ENCODE measurements around the gene ZNF296.

The ZNF296 gene

DNA sequence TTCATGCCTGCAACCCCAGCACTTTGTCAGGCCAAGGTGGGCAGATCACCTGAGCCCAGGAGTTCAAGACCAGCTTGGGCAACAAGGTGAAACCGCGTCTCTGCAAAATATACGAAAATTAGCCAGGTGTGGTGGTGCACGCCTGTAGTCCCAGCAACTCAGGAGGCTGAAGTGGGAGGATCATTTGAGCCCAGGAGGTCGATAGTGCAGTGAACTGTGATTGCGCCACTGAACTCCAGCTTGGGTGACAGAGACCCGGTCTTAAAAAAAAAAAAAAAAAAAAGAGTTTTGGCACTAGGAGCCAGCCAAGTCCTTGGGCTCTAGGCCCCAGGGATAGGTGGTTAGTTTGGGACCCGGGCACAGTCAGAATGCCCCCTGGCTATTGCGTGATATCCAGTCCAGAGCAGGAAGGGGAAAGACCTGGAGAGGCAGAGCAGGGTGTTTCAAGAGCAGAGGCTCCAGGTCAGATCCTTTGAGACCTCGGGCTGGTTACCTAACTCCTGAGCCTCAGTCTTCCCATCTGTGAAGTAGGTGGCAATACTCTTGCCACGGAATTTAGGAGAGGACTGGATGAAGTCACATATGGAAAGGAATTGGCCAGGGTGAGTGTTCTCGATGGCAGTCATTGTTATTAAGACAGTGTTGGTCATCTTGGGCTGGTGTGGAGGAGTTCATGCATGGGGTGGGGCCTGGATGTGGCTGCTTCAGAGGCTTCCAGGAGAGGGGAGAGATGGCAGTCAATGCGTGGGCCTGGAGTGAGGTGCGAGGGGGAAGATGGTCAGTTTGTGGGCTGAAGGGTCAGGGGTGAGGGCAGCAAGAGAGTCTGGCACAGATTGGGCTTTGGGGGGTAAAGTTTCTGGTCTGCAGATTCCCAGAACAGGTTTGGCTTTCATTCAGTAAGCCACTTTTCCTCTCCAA, 19.5 kb upstream of the ZNF296 start:
- Histone ChIP-seq H3K9ac (ENCODE audit: low read length) (no peak overlapping the region), H3K4me1 (ENCODE audit: control insufficient read depth, insufficient read depth, low read length) (peaks cover 48% of the 10 kb centered on the region), H3K36me3 (ENCODE audit: control insufficient read depth, insufficient read depth, low read length) (peaks cover 6% of the 10 kb centered on the region; the same call in 1 of the 2 replicates), H3K27ac (ENCODE audit: low read depth, low read length) (no peak overlapping the region), H3K4me3 (ENCODE audit: low read depth, low read length) (no peak overlapping the region), H3K27me3 (ENCODE audit: control insufficient read depth, insufficient read depth, low read length) (no peaks in the 10 kb centered on the region), H3K9me3 (ENCODE audit: control insufficient read depth, insufficient read depth, low read depth, low read length) (no peaks in the 10 kb centered on the region)

DNA sequence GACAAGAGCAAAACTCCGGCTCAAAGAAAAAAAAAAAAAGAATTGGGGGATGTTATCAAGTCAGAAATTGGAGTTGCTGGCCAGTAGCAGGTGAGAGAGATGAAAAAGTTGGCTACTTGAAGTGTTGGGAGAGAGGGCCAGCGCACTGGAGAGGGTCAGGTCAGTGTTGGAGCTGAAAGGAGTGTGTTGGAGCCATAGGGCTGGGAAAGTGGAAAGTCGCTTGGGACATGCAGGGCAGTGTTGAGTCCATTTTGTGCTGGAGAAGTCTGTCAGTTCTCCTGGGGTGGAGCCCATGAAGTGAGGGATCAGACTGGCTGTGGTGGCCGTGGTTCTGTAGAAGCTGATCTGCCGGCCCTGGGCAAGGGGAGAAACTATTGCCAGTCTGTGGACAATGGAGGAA, 18.4 kb upstream of the ZNF296 start:
- Histone ChIP-seq H3K4me1 (ENCODE audit: control insufficient read depth, insufficient read depth, low read length) (peaks cover 49% of the 10 kb centered on the region), H3K36me3 (ENCODE audit: control insufficient read depth, insufficient read depth, low read length) (peaks cover 16% of the 10 kb centered on the region)

DNA sequence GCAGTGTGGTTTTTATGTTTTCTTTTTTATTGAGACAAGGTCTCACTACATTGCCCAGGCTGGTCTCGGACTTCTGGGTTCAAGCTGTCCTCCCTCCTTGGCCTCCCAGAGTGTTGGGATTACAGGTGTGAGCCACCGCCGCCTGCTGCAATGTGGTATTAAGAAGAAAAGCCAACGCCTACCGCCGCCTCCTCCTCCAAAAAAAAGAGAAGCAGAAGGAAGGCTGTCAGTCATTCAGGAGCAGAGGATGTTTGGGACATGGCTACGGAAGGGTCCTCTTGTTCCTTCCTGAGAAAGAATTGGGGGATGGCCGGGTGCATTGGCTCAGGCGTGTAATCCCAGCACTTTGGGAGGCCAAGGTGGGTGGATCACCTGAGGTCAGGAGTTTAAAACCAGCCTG, 17.9 kb upstream of the ZNF296 start:
- Histone ChIP-seq H3K36me3 (ENCODE audit: control insufficient read depth, insufficient read depth, low read length) (peaks cover 14% of the 10 kb centered on the region), H3K9ac (ENCODE audit: low read length) (peak overlapping the region; percentile 98), H3K27ac (ENCODE audit: low read depth, low read length) (no peak overlapping the region), H3K4me3 (ENCODE audit: low read depth, low read length) (peak overlapping the region; percentile 87), H3K9me3 (ENCODE audit: control insufficient read depth, insufficient read depth, low read depth, low read length) (no peaks in the 10 kb centered on the region), H3K4me1 (ENCODE audit: control insufficient read depth, insufficient read depth, low read length) (peaks cover 45% of the 10 kb centered on the region), H3K27me3 (ENCODE audit: control insufficient read depth, insufficient read depth, low read length) (no peaks in the 10 kb centered on the region)

More for the DNA sequence above, 18.4 kb upstream of the ZNF296 start:
- Histone ChIP-seq H3K27me3 (ENCODE audit: control insufficient read depth, insufficient read depth, low read length) (no peaks in the 10 kb centered on the region), H3K27ac (ENCODE audit: low read depth, low read length) (no peak overlapping the region), H3K9me3 (ENCODE audit: control insufficient read depth, insufficient read depth, low read depth, low read length) (no peaks in the 10 kb centered on the region), H3K9ac (ENCODE audit: low read length) (no peak overlapping the region), H3K4me3 (ENCODE audit: low read depth, low read length) (0 out of 2 replicates have a peak overlapping the region, but pooled peaks have one; percentile 18)

DNA sequence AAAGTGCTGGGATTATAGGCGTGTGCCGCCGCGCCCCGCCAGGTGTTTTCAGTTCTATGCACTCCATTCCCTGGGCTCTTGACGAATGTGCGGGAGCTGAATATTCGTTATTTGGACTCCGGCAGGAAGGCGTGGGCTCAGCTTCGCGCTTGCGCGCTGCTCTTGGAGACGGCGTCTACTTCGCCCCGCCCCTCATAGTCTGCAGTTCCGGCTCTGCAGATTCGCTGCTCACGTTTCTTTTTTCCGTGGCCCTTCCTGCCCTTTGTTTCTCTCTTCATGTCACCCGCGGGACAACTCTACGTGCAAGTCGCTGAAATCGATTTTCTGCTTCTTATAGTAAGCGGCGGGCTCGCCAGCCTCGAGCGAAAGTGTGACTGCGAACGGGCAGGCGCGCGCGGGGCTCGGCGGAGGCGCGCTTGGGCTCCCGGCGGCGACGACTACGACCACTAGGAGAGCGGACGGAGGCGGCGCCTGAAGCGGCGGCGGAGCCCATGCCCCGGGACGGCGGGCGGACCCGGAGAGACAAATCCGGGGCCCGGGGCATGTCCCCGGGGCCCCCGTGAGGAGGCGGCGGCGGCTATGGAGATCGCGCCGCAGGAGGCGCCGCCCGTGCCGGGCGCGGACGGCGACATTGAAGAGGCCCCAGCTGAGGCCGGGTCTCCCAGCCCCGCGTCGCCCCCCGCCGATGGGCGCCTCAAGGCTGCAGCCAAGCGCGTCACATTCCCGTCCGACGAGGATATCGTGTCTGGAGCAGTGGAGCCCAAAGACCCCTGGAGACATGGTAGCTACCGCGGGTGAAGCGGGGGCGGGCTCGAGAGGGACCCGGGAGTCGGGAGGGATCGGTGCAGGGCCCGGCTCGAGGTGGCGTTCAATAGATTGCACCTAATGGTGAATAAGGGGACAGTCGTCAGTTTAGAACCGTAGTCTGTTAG, 16.7 kb upstream of the ZNF296 start, which contains the start of gene PPP1R37:
Gene PPP1R37 (plus strand): TSS at position 433 of the 932 bp plus-strand sequence. CDS start 147 bp downstream, at position 580.
- peak within 1 kb of the TSS; percentile 87 for H3K4me3 ChIP-seq (ENCODE audit: low read depth, low read length)

DNA sequence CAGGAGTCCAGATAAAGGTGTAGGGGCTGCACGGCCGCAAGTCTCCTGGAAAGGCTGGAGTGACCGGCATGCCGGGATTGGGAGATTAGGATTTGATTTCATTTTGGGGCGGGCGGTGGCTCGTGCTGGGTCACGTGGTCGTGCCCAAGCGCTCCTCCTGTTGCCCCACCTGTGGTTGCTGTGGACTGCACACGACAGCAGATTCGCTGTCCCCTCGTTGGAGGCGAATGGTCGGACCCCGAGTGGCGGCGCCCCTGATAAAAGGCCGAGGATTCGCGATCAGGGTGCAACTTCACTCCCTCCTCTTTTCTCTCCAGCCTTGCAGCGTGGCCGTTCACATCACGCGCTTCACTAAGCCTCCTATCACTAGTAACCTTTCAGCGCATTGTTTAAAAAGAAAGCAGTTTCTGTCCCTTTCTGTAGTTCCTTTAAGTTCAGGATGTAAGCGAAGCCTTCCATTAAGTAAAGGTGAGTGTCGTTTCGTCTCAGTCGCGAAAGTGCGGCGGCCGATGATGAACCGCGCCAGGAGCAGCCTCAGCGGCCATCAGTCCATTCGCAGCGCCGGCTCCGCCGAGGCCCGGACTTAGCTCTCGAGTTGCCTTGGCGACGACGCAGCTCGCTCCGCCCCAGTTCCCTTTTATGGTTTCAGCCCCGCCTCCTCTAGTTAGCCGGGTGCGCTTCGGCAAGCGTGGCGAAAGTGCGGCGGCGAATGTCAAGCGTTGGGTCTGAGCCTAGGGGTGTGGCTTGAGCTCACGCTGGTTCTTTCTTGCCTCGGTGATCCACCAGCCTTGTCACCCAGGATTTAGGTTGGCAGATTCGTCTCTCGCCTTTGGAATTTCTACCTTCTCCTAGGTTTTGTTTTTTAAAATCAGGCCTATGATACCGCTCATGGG, 15.0 kb upstream of the ZNF296 start:
- Histone ChIP-seq H3K27me3 (ENCODE audit: control insufficient read depth, insufficient read depth, low read length) (no peaks in the 10 kb centered on the region), H3K27ac (ENCODE audit: low read depth, low read length) (peak overlapping the region; percentile 62), H3K4me1 (ENCODE audit: control insufficient read depth, insufficient read depth, low read length) (peaks cover 20% of the 10 kb centered on the region), H3K9ac (ENCODE audit: low read length) (peak overlapping the region; percentile 98), H3K4me3 (ENCODE audit: low read depth, low read length) (peak overlapping the region; percentile 87), H3K9me3 (ENCODE audit: control insufficient read depth, insufficient read depth, low read depth, low read length) (no peaks in the 10 kb centered on the region), H3K36me3 (ENCODE audit: control insufficient read depth, insufficient read depth, low read length) (peaks cover 25% of the 10 kb centered on the region)

More for the DNA sequence above, 16.7 kb upstream of the ZNF296 start, which contains the start of gene PPP1R37:
- Histone ChIP-seq H3K36me3 (ENCODE audit: control insufficient read depth, insufficient read depth, low read length) (peaks cover 16% of the 10 kb centered on the region), H3K27me3 (ENCODE audit: control insufficient read depth, insufficient read depth, low read length) (no peaks in the 10 kb centered on the region), H3K27ac (ENCODE audit: low read depth, low read length) (peak within 1 kb of the TSS; percentile 100), H3K9ac (ENCODE audit: low read length) (peak within 1 kb of the TSS; percentile 98), H3K9me3 (ENCODE audit: control insufficient read depth, insufficient read depth, low read depth, low read length) (no peaks in the 10 kb centered on the region), H3K4me1 (ENCODE audit: control insufficient read depth, insufficient read depth, low read length) (peaks cover 34% of the 10 kb centered on the region)

DNA sequence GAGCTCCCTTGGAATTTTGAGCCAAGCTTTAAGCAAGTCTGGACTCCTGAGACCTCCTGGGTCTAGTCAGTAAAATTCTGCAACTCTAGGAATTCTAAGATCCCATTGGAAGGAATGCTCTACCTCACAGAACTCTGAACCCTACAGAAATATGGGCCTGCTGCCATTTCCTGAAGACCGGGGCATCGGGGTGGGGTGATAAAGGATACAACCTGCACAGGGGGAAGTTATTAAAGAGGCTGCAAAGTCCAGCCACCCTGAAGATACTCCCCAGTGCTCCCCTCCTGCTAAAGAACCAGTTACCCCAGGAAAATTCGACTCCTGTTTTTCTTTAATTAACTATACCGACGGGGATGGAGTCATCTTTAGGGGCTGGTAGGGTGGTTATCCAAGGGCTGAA, 14.3 kb upstream of the ZNF296 start:
- no peaks in the 10 kb centered on the region for H3K27me3 ChIP-seq (ENCODE audit: control insufficient read depth, insufficient read depth, low read length)
- peaks cover 27% of the 10 kb centered on the region for H3K36me3 ChIP-seq (ENCODE audit: control insufficient read depth, insufficient read depth, low read length)
- peaks cover 20% of the 10 kb centered on the region for H3K4me1 ChIP-seq (ENCODE audit: control insufficient read depth, insufficient read depth, low read length)
- peak overlapping the region; percentile 61 for H3K4me3 ChIP-seq (ENCODE audit: low read depth, low read length)
- H3K9me3 ChIP-seq (ENCODE audit: control insufficient read depth, insufficient read depth, low read depth, low read length), result no peaks in the 10 kb centered on the region
- peak overlapping the region; percentile 78 for H3K9ac ChIP-seq (ENCODE audit: low read length)
- H3K27ac ChIP-seq (ENCODE audit: low read depth, low read length), result peak overlapping the region; percentile 55; the same call in 1 of the 2 replicates

DNA sequence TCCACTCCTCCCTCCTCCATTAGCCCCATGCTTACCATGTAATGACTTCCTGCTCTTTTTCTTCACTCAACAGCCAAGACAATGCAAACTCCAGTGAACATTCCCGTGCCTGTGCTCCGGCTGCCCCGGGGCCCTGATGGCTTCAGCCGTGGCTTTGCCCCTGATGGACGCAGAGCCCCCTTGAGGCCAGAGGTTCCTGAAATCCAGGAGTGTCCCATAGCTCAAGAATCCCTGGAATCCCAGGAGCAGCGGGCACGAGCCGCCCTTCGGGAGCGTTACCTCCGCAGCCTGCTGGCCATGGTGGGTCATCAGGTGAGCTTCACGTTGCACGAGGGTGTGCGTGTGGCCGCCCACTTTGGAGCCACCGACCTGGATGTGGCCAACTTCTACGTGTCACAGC, 13.8 kb upstream of the ZNF296 start:
- Histone ChIP-seq H3K4me1 (ENCODE audit: control insufficient read depth, insufficient read depth, low read length) (peaks cover 20% of the 10 kb centered on the region), H3K4me3 (ENCODE audit: low read depth, low read length) (no peak overlapping the region), H3K27ac (ENCODE audit: low read depth, low read length) (no peak overlapping the region), H3K36me3 (ENCODE audit: control insufficient read depth, insufficient read depth, low read length) (peaks cover 31% of the 10 kb centered on the region), H3K27me3 (ENCODE audit: control insufficient read depth, insufficient read depth, low read length) (no peaks in the 10 kb centered on the region), H3K9me3 (ENCODE audit: control insufficient read depth, insufficient read depth, low read depth, low read length) (no peaks in the 10 kb centered on the region), H3K9ac (ENCODE audit: low read length) (no peak overlapping the region)

DNA sequence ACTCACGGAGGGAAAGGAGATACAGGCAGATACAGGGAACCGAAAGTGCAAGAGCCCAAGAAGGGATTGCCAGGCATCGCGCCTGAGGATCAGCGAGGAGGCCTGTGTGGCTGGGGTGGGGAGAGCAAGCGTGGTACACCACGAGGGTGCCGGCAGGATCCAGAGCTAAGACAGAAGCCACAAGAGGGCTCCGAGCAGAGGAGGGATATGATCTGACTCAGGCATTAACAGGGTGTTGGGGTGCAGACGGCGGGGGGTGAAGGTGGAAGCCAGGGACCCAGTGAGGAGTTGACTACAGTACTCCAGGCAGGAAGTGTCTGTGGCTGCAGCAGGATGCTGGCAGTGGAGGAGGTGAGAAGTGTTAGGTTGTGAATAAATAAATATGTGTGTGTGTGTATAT, 11.3 kb upstream of the ZNF296 start:
- Histone ChIP-seq H3K27ac (ENCODE audit: low read depth, low read length) (no peak overlapping the region), H3K36me3 (ENCODE audit: control insufficient read depth, insufficient read depth, low read length) (peaks cover 35% of the 10 kb centered on the region)

DNA sequence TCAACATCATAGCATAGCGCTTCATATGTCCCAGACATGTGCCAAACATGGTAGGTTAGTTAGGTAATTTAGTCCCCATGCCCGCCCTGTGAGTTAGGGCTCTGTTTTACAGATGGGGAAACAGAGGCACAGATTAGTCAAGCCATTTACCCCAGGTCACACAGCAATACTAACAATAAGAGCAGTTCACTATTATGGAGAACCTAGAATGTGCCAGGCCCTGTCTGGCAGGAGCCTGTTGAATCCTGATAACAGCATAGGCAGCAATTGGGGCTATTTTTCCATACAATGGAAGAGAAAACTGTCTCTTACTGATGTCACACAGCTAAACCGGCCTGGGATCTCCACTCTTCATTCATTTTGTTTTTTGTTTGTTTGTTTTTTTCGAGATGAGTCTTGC, 10.2 kb upstream of the ZNF296 start:
- peaks cover 22% of the 10 kb centered on the region for H3K4me1 ChIP-seq (ENCODE audit: control insufficient read depth, insufficient read depth, low read length)
- H3K36me3 ChIP-seq (ENCODE audit: control insufficient read depth, insufficient read depth, low read length), result peaks cover 45% of the 10 kb centered on the region
- no peaks in the 10 kb centered on the region for H3K9me3 ChIP-seq (ENCODE audit: control insufficient read depth, insufficient read depth, low read depth, low read length)
- no peak overlapping the region for H3K9ac ChIP-seq (ENCODE audit: low read length)
- no peaks in the 10 kb centered on the region for H3K27me3 ChIP-seq (ENCODE audit: control insufficient read depth, insufficient read depth, low read length)
- no peak overlapping the region for H3K4me3 ChIP-seq (ENCODE audit: low read depth, low read length)
- no peak overlapping the region for H3K27ac ChIP-seq (ENCODE audit: low read depth, low read length)

More for the DNA sequence above, 11.3 kb upstream of the ZNF296 start:
- peaks cover 13% of the 10 kb centered on the region for H3K4me1 ChIP-seq (ENCODE audit: control insufficient read depth, insufficient read depth, low read length)
- no peak overlapping the region for H3K4me3 ChIP-seq (ENCODE audit: low read depth, low read length)
- no peaks in the 10 kb centered on the region for H3K9me3 ChIP-seq (ENCODE audit: control insufficient read depth, insufficient read depth, low read depth, low read length)
- no peaks in the 10 kb centered on the region for H3K27me3 ChIP-seq (ENCODE audit: control insufficient read depth, insufficient read depth, low read length)
- no peak overlapping the region for H3K9ac ChIP-seq (ENCODE audit: low read length)

DNA sequence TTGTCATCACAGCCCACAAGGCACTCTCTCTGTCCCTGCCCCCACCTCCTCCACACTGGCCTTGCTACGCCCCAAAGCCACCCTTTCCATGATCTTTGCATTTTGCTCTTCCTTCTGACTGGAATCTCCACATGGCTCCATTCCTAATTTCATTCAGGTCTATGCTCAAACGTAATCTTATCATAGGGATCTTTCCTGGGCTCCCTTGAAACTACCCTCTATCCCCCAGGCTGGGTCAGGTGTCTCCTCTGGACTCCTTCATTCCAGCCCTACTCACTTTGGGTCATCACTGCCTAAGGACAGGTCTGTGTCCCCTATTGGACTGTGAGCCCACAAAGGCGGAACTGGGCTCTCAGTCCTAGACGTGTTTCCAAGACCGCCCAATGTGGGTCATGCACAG, 5.9 kb upstream of the ZNF296 start:
- no peak overlapping the region for H3K9ac ChIP-seq (ENCODE audit: low read length)

More for the DNA sequence above, 5.9 kb upstream of the ZNF296 start:
- H3K27ac ChIP-seq (ENCODE audit: low read depth, low read length), result no peak overlapping the region
- no peak overlapping the region for H3K4me3 ChIP-seq (ENCODE audit: low read depth, low read length)
- H3K4me1 ChIP-seq (ENCODE audit: control insufficient read depth, insufficient read depth, low read length), result peaks cover 34% of the 10 kb centered on the region
- peaks cover 25% of the 10 kb centered on the region for H3K36me3 ChIP-seq (ENCODE audit: control insufficient read depth, insufficient read depth, low read length)
- H3K27me3 ChIP-seq (ENCODE audit: control insufficient read depth, insufficient read depth, low read length), result no peaks in the 10 kb centered on the region
- H3K9me3 ChIP-seq (ENCODE audit: control insufficient read depth, insufficient read depth, low read depth, low read length), result no peaks in the 10 kb centered on the region

Measured in HUES6 (cell line).